Measurements from ENCODE around the gene GPR21. TPM values are rescaled to one million over a fixed set of nuclear protein-coding genes. Genes with fewer than 3 reads are reported as not detected.

The GPR21 gene
- total RNA-seq, 1 donor from 2014 or later: 6.4 TPM

DNA sequence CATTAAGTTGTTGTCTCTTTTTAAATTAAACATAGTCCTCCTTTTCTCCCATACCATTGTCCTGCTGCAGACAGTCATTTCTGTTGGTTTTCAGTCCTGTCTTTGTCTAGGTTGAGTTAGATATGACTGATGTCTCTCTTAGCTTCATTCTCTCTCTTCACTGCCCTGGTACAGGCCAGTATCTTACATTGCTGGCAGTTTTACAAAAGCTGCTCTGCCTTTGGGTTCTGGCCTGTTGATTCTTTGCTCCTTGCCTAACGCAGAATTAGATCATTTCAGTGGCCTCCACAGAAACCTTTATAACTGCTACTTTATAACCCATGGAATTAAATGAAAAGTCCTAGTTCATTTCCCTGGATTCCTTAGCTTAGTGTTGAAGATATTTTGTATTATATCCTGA is 33.7 kb downstream of the GPR21 start:
- peaks cover 19% of the 10 kb centered on the region for H3K36me3 ChIP-seq
- no peak overlapping the region for H3K4me3 Mint-ChIP-seq
- no peak overlapping the region for H3K27ac ChIP-seq
- no peak overlapping the region for H3K4me2 ChIP-seq
- no peak overlapping the region for H3K27ac Mint-ChIP-seq
- no peaks in the 10 kb centered on the region for H3K79me2 ChIP-seq (ENCODE audit: low read depth)
- TF ChIP-seq EZH2 (IDR thresholded peaks at IDR 0.05) (no peak), EZH2phosphoT487 (IDR thresholded peaks at IDR 0.05) (no peak)
- TF ChIP-seq, protein P1, sequence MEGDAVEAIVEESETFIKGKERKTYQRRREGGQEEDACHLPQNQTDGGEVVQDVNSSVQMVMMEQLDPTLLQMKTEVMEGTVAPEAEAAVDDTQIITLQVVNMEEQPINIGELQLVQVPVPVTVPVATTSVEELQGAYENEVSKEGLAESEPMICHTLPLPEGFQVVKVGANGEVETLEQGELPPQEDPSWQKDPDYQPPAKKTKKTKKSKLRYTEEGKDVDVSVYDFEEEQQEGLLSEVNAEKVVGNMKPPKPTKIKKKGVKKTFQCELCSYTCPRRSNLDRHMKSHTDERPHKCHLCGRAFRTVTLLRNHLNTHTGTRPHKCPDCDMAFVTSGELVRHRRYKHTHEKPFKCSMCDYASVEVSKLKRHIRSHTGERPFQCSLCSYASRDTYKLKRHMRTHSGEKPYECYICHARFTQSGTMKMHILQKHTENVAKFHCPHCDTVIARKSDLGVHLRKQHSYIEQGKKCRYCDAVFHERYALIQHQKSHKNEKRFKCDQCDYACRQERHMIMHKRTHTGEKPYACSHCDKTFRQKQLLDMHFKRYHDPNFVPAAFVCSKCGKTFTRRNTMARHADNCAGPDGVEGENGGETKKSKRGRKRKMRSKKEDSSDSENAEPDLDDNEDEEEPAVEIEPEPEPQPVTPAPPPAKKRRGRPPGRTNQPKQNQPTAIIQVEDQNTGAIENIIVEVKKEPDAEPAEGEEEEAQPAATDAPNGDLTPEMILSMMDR (IDR thresholded peaks at IDR 0.05): no peak
- H3K36me3 Mint-ChIP-seq: peaks cover 24% of the 10 kb centered on the region
- no peaks in the 10 kb centered on the region for H3K4me1 Mint-ChIP-seq
- H2AFZ ChIP-seq (replicated peaks): no peak overlapping the region
- no peak overlapping the region for H3K9ac ChIP-seq
- H3K9me3 Mint-ChIP-seq: no peaks in the 10 kb centered on the region
- no peaks in the 10 kb centered on the region for H3K9me3 ChIP-seq (ENCODE audit: low read depth)
- peaks cover 3% of the 10 kb centered on the region for H3K4me1 ChIP-seq
- no peaks in the 10 kb centered on the region for H3K27me3 Mint-ChIP-seq (ENCODE audit: insufficient read depth, low read depth)
- H3F3A ChIP-seq (ENCODE audit: low read depth): no peaks in the 10 kb centered on the region
- no peak overlapping the region for H3K4me3 ChIP-seq
- no peaks in the 10 kb centered on the region for H3K27me3 ChIP-seq
- no peak for DNase-seq (ENCODE audit: low spot score)
- no peaks in the 10 kb centered on the region for H4K20me1 ChIP-seq (ENCODE audit: low read depth)

DNA sequence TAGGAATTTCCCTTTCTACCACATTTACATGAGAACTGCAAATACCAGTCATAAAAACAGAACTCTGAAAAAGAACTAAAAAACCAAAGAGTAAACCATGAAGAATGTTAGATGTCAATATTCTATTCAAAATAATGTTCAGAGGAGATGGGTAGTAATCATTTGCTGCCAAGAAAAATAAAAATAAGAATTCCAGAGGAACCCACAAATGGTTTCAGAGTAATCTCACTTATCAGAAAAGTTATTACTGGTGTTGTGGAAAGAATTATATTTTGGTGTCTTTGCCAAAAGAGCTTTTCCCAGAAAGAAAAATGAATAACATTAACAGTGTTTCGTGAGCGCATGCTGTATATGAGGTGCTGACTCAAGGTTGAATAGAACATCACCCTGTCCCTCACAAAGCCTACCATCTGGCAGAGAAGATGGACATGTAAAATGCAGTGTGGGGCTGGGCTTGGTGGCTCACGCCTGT is 35.6 kb downstream of the GPR21 start:
- no peak overlapping the region for H3K4me2 ChIP-seq
- no peaks in the 10 kb centered on the region for H3F3A ChIP-seq (ENCODE audit: low read depth)
- H3K27ac ChIP-seq: no peak overlapping the region
- H2AFZ ChIP-seq (replicated peaks): no peak overlapping the region
- DNase-seq (ENCODE audit: low spot score): no peak
- H3K4me3 Mint-ChIP-seq: no peak overlapping the region
- no peak overlapping the region for H3K9ac ChIP-seq
- H3K4me1 ChIP-seq: no peaks in the 10 kb centered on the region
- peaks cover 19% of the 10 kb centered on the region for H3K36me3 ChIP-seq
- H3K36me3 Mint-ChIP-seq: peaks cover 21% of the 10 kb centered on the region
- H3K9me3 Mint-ChIP-seq: no peaks in the 10 kb centered on the region
- H3K27ac Mint-ChIP-seq: no peak overlapping the region
- no peaks in the 10 kb centered on the region for H4K20me1 ChIP-seq (ENCODE audit: low read depth)
- H3K79me2 ChIP-seq (ENCODE audit: low read depth): no peaks in the 10 kb centered on the region
- H3K27me3 ChIP-seq: no peaks in the 10 kb centered on the region
- H3K9me3 ChIP-seq (ENCODE audit: low read depth): no peaks in the 10 kb centered on the region
- TF ChIP-seq EZH2phosphoT487 (IDR thresholded peaks at IDR 0.05) (no peak), EZH2 (IDR thresholded peaks at IDR 0.05) (no peak)
- TF ChIP-seq, protein P1 (IDR thresholded peaks at IDR 0.05): no peak
- peaks cover 6% of the 10 kb centered on the region for H3K4me1 Mint-ChIP-seq
- H3K27me3 Mint-ChIP-seq (ENCODE audit: insufficient read depth, low read depth): no peaks in the 10 kb centered on the region
- H3K4me3 ChIP-seq: no peak overlapping the region

DNA sequence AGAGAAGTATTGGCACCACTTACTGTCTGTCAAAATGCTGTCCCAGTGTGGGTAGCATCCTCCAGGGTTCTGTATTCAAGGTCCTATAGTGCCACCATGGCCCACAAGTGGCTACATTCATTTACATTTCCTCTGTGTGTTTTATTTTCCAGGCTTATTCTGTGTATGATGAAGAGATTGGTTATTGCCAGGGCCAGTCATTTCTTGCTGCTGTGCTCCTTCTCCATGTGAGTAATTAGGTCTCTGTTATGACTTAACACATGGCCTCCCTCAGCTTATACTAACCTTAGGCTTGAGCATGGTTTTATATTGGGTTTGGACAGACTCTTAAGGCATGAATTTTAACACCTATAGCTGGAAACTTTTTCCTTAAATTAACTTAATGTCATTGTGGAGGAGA is 36.7 kb downstream of the GPR21 start:
- no peaks in the 10 kb centered on the region for H3K79me2 ChIP-seq (ENCODE audit: low read depth)
- no peaks in the 10 kb centered on the region for H3K27me3 ChIP-seq
- H3K4me3 ChIP-seq: no peak overlapping the region
- Mint-ChIP-seq H3K9me3 (no peaks in the 10 kb centered on the region), H3K27me3 (ENCODE audit: insufficient read depth, low read depth) (no peaks in the 10 kb centered on the region), H3K36me3 (peaks cover 22% of the 10 kb centered on the region), H3K4me3 (no peak overlapping the region), H3K4me1 (peaks cover 9% of the 10 kb centered on the region), H3K27ac (no peak overlapping the region)
- H3K4me1 ChIP-seq: no peaks in the 10 kb centered on the region
- no peak overlapping the region for H3K27ac ChIP-seq
- peaks cover 19% of the 10 kb centered on the region for H3K36me3 ChIP-seq
- DNase-seq (ENCODE audit: low spot score): no peak
- TF ChIP-seq, protein P1 (IDR thresholded peaks at IDR 0.05): no peak
- TF ChIP-seq EZH2 (IDR thresholded peaks at IDR 0.05) (no peak), EZH2phosphoT487 (IDR thresholded peaks at IDR 0.05) (no peak)
- H3K4me2 ChIP-seq: no peak overlapping the region
- H3K9me3 ChIP-seq (ENCODE audit: low read depth): no peaks in the 10 kb centered on the region
- no peaks in the 10 kb centered on the region for H3F3A ChIP-seq (ENCODE audit: low read depth)
- H2AFZ ChIP-seq (replicated peaks): no peak overlapping the region
- no peaks in the 10 kb centered on the region for H4K20me1 ChIP-seq (ENCODE audit: low read depth)
- no peak overlapping the region for H3K9ac ChIP-seq

Measured in neural progenitor cell (in vitro differentiated cells).